Measurements from ENCODE around the gene SDCCAG8.

The SDCCAG8 gene

DNA sequence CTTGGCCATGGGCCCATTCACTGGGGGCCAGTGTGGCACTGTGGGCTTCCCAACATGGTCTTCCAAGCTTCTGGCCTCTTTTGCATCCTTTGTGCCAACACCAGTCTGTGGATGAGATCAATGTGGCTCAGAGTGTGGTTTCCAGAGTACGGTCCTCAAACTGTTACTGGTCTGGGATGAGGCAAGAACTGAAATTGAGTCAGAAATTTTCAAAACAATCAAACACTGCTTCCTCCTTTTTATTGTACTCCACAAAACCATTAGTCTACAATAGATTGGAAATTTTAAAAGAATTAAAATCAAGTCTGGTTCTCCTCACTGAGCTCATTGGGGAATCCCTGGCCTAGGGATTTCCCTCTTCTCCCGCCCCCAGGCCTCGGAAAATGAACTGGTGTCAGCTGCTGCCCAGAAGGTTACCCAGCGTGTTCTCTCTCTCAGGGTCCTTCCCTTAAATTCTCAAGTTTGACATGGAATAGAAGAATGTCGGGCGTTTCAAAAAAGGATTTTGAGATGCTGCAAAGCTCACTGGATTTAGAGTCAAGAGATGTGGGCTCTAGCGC lies 222.0 kb downstream of the SDCCAG8 start:
- no peak for DNase-seq (ENCODE audit: low read depth in 1 of 2, low spot score in 1 of 2)

DNA sequence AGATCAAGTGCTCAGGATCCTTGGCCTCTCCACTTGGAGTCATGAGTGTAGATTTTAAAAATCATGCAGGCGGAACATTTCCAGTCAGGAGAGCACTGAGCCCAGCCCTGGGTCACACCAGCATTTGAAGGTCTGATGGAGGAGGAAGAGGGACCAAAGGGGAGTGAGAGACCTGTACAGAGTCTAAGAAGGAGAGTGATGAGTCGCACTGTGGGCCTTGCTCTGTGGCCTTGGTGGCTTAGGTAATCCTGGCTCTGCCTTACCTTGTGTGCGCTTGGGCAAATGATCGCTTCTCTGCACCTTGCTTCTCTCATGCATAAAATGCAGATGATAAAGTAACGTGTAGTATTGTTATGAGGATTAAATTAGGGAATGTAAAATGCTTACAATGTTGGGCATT lies 225.3 kb downstream of the SDCCAG8 start:
- DNase-seq (ENCODE audit: low read depth in 1 of 2, low spot score in 1 of 2) = no peak

DNA sequence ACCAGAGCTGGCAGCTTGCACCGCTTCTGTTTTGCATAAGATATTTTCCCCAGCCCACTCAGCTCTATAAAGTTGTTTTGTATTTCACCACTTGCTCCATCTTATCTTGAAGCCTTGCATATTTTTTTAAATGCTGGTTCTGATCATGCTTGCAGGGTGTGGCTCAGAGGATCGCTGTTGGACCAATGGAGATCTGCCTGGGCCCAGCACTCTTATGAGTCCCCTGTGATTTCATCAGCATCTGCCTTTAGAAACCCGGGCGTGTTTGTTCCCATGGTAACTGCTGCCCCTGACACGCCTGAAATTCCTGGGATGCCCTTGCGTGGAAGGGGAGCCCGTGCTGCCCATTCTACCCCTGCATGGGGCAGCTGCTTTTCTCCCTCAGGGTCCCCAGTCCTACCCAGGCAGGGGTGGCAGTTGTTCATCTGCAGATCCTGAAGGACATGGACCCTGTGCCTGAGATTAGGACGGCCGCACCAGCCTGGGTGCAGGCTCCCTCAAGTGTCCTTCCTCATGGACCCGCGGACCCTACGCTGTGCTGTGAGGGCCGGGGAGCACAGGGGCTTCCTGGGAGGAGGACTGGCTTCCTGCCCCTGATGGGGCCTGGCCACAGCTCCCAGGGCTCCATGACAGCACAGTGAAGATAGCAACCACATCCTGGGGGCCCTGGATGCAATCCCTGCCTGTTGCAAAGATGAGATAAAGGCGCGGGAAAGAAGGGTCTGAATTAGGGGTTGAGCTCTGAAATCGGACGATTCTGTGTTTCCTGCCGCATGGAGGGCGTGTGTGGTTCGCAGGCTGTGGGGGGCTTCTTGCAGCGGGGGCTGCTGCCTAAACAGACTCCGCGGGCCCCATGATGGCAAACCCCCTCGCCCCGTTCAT lies 226.5 kb downstream of the SDCCAG8 start:
- no peak for DNase-seq (ENCODE audit: low read depth in 1 of 2, low spot score in 1 of 2)

DNA sequence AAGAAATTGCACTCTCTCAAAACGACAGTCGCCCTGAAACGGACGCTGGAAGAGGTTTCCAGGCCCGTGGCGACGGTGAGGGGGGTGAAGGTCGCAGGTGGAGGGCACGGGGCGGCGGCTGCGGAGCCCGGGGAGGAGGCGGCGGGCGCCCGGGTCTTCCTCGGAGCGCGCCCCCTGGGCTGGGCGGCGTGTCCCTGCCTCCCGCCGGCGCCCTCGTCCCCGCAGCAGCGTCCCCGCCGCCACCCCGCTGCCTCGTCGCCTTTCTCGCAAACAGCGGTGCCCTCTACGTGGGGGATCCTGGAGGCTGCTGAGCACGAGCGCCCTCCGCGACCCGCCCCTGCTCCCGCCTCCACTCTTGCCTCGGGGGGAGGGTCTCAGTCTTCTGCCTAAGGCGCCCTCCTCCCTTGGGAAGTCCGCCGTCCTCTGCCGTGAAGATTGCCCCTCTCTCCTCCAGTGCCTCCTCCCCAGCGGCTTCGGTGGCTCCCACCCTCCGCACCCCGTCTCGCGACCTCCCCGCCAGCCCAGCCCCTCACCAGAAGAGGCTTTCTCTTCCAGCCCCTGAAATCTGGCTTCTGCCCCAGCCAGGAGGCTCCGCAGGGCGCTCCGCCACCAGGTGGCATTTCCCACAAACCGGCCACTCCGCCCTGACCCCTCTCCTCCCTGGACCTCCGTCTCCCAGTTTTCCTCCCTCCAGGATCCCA lies 227.4 kb downstream of the SDCCAG8 start:
- DNase-seq (ENCODE audit: low read depth in 1 of 2, low spot score in 1 of 2) = no peak

DNA sequence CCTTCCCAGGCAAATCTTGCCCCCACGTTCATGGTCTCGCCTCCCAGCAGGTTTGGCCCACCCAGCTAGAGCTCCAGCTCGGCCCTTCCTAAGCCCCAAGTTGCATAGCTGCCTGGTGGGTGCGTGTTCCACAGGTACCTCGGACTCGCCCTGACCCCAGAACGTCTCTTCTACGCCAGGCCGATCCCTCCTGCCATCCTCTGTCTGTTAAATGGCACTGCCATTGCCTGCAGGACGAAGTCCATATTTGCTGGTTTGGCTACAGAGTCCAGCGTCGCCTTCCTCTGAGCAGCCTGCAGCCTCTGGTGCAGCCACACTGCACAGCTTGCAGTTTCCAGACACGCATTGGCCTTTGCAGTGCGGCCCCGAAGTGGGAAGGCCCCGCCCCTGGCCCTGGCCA lies 228.1 kb downstream of the SDCCAG8 start:
- no peak for DNase-seq (ENCODE audit: low read depth in 1 of 2, low spot score in 1 of 2)

DNA sequence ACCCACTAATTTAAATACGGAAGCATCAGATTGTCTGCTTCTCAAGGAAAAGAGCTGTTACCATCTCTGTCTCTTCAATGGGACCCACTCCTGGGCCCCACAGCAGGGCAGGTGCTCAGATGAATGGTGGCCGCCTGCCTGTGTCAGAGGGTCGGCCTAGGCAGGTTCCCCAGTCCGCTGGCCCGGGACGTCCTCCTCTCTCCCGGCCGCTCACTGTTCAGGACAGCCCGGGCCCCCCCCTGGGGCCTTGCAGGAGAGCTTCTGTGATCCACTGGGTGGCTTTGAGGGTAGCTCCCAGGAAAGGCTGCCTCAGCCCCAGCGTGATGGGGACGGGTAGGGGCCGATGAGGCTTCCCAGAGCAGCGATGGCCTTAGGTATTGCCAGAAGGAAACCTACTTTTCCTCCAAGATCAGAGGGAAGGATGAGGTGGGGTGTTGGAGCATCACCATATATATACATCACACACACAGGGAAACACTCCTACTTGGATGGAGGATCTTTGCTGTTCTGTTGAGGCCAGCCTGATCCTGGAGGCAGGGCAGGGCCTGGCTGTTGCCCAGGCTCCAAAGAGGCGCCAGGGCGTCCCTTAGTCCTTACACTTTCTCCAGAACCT lies 231.3 kb downstream of the SDCCAG8 start:
- no peak for DNase-seq (ENCODE audit: low read depth in 1 of 2, low spot score in 1 of 2)

DNA sequence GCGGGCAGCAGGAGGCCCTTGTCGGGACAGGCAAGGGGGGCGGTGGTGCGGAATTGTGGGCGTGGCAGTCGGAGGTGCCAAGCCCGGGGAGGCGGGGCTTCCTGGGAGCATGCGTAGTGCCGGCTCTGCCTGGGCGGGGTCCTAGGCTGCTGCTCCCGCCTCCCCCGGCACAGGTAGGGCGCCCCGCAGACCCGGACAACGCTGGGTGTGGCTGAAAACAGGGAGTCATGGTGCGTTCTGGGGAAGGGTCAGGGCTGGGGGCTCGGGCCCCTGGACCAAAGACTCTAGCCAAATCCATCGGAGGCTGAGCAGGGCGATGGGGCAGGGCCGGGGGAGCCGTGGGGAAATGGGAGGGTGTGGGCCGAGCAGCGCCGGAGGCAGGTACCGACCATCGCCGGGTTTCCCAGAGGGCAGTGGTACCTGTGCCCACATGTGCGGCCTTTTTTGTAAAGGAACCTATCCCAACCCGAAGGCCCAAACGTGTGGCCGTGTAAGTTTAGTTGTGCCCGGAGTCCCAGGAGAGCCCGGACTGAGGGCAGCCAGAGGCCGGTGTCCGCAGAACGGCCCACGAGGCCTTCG lies 231.9 kb downstream of the SDCCAG8 start:
- DNase-seq (ENCODE audit: low read depth in 1 of 2, low spot score in 1 of 2) = no peak

DNA sequence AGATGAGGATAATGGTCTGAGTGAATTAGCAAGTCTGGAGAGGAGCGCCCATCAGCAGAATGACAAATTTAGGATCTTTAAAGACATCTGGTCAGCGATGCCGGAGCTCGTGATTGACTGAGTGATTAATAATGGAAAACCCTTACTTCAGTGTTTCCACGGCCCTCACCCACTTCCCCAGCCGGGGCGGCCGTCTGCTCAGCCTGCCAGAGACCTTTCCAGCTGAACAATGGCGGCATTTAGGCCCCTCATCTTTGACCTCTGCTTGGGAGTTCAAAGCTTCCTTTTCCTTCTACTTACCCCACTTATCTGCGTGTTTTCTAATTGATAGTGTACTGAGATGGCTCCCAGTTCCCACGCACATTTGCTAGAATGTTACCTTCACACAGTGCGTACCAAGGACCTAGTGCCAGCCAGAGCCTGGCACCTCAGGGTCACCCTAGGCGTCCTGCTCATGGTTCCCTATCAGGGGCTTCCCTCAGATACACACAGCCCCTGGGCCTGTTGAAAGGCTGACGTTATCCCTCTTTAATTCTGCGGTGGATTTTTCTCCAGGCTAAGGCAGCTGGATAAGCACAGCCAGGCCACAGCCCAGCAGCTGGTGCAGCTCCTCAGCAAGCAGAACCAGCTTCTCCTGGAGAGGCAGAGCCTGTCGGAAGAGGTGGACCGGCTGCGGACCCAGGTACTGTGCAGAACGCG lies 232.8 kb downstream of the SDCCAG8 start:
- DNase-seq (ENCODE audit: low read depth in 1 of 2, low spot score in 1 of 2) = no peak

DNA sequence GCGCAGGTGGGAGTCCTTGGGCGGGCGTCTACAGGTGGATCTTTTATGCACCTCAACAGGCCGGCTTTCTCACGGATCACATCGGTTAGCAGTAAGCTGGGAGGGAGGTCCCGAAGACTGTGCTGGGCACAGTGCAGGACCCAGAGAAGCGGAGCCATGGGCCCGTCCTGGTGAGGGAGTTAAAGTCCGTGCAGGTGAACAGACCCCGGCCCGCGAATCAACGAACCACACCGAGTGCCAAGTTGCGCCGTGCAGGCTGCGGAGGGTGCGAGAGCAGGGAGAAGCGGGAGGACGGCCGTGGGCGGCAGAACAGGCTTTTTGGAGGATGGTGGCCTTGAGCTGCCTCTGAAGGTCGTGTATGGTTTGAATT lies 233.3 kb downstream of the SDCCAG8 start:
- no peak for DNase-seq (ENCODE audit: low read depth in 1 of 2, low spot score in 1 of 2)

DNA sequence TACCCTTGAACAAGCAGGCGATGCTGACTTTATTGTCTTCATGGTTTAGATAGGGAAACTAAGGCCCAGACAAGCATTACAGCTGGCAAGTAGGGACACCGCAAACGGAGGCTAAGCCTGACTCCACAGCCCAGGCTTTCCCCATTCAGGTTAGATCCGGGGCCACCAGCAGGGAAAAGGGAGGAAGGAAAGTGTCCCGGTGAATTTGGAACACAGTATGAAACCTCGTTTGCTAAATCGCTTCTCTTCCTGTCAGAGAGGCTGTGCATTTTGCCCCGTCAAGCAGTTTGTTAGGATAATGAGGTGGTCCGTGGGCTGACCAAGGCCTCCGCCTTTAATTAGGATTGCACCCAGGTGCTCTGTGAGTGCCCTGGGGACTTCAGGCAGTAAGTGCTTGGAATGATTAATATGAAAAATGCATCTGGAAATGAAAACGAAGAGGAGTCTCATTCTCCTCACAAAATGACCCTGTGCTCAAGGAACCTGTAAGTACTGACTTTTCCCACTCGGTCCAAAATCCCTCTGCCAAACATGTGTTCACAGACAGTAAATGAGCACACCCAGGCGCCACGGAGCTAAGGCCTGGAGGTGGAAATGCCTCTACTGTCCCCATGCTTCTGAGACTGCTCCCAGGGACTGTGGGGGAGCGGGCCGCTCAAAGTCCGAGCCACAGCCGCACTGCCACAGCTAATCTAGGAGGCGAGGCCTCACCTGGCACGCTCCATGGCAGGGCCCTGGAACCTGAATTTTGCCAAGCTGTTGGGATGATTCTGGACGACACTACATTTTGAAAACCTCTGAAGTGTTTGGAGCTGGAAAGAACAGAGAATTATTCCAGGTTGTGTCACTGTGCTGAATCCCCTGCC lies 234.1 kb downstream of the SDCCAG8 start:
- DNase-seq (ENCODE audit: low read depth in 1 of 2, low spot score in 1 of 2) = no peak

DNA sequence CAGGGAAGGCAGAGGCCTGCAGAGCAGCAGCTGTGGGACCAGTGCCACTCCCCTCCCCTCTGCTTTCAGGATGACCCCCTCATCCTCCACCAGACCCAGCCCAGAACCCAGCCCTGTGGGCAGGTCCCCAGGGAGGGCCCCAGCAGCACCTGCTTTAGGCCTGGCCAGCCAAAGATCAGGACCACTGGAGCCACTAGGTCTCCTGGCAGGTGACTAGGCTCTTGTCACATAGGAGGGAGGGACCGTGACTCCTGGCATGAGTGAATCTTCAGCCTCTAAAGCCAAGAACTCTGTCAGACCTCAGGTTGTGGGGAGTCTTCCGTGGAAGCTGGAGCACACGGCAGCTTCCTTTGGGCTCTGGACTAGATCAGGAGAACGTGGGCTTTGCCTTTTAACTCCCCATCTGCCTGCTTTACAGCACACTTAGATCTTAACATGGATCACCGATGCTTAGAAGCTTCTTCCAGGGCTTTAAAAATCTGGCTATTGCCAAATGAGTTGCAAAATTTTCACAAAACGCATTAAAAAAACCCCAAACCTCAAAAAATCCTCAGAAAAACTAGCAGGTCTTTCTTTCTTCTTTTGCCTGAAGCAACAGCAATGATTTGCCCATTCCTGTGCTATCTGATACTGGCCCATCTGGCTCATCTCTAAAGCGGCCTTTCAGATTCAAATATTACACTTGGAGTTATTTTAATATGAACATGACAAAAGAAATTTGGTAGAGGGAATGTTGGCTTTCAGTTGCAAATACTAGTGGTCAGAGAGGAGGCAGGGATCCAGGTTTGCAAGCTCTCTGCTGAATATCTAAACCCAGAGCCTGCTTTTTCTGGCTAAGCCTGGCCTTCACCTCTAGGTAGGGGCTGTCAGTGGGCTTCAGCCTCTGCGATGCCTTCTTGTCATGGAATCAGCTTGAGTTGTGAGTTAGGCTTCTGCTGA lies 235.2 kb downstream of the SDCCAG8 start:
- DNase-seq (ENCODE audit: low read depth in 1 of 2, low spot score in 1 of 2) = no peak

DNA sequence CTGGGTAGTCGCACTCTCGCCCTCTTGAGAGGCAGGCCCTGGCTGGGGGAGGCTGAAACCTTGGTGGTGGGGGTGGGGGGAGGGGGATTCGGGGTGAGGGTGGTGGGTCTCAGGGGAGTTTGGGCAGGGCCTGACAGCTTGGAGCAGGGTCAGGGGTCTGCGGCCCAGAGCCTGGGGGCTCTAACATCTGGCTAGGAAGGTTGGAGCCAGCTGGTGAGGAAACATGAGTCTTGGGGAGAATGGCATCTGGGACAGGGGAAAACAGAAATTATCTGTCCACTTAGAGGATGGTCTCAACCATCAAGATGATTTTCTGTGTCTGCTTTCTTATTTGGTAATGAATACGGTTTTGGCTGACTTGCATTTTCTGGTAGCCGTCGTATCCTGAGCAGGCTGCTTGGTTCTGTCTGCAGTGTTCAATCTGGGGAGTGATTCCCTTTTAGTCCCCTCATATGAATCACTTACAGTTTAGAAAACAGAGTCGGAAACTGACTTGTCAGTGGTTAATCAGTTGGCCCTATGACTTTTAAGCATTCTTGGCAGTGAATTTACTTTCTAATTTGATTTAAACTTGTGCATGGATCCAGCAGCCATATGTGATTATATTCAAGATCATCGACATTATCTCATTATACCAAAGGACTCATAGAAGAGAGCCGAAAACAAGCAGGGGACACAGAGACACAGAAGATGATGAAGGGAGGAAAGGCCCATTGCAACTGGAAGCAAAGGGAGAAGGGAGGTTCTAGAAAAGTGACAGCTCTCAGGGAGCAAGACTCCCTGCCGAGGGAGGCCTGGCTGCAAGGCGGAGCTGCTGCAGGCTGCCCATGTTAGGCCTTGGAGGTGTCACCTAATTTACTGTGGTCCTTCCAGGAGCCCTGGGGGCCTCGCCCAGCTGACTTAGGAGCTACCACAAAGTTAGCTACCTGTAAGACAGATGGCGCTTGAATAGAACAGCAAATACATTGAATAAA lies 237.6 kb downstream of the SDCCAG8 start:
- DNase-seq (ENCODE audit: low read depth in 1 of 2, low spot score in 1 of 2) = no peak

DNA sequence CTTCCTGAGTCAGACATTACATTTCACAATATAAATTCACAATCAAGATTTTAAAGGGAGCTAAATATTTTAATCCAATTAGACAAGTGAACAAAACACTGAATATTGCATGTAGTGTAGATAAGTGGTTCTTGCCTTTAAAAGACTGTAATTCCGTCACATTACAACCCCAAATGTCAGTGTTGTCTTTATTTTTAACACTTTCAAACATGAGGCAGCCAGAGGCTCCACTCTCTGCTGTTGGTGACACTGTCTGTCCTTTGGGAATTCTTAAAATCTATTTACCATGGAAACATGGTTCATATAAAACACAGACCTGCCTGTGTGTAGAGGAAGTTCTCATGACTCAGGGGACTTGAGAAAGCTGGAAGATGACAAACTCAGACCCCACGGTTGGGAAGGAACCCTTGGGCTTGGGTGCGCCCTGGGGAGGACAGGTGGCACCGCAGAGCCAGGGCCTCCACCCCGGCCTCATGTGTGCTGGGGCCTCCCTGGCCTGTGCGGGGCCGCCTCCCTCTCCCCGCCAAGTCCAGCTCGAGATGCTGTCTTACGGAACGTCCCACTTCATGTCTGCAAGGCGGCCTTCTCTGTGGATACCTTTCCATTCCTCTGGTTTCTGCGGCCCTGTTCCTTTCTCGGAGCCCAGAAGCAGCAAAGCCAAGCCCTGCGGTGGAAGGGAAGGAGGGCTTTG lies 239.0 kb downstream of the SDCCAG8 start:
- DNase-seq (ENCODE audit: low read depth in 1 of 2, low spot score in 1 of 2) = no peak

DNA sequence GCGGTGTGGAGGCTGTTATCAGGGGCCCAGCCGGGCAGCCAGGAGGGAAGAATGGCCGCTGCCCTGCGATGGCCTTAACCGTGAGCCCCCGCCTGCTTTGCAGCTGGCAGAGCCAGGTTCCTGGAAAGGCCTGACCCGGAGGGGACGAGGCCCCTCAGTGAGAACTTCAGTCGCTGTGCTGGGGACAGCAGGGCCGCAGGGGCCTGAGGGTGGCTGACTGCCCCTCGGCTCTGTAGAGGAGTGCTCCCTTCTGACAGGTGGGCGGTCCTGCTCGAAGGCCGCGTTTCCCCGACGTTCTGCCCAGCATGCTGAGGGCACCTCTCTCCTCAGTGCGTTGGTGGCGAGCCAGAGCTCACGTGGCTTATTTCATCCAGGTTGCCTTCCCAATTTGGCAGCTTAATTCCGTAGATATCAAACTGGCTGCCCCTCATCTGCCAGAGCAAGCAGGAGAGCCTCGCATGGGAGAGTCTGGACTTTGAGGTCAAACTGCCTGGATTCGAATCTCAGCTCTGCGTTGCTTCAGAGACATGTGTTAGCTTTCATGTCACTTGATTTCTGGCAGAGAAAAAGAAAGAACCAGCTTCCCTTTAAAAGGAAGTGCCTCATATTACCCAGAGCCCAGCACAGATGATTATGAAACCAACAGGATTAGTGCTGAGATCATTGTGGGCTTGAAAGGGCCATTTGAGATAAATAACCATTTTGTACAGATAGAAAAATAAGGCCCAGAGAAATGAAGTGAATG lies 239.8 kb downstream of the SDCCAG8 start:
- no peak for DNase-seq (ENCODE audit: low read depth in 1 of 2, low spot score in 1 of 2)

DNA sequence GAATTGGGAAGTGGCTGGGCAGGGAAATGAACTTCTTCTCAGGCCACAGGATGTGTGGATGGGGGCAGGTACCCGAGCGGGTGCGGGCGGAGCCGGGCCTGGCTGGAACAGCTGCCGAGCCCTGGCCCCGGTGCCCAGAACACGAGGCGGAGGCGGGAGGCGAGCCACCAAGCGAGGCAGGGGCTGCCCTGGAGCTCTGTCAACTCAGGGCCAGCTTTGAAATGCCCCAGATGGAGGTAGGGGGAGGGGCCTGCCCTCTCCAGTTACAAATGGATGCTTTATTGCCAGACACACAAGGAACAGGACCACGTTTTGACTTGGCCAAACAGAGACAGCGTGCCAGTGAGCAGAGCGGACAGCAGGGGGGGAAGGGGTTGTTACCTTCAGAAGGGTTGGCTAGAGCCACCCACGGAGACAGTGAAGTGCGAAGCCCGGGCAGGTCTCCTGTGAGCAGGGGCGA lies 240.4 kb downstream of the SDCCAG8 start:
- DNase-seq (ENCODE audit: low read depth in 1 of 2, low spot score in 1 of 2) = no peak

DNA sequence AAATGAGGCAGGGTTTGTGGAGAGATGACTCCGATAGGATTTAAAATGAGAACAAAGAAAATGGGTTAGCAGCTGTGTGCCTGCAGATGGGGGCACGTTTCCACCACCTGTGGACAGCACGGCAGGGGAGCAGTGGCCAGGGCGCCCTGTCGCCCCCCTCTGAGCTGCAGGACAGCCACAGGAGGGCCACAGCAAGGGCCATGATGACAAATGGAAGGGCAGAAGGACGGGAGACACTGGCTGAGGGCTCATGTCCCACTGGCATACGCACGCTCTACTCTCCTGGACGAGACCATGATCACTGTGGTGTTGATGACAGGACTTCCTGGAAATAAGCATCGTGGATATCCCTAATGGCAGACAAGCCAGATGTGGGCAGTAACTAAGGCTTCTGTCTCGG lies 241.0 kb downstream of the SDCCAG8 start:
- no peak for DNase-seq (ENCODE audit: low read depth in 1 of 2, low spot score in 1 of 2)
